ENCODE data around the gene BCL11B. TPM values are rescaled to one million over a fixed set of nuclear protein-coding genes. Genes with fewer than 3 reads are reported as not detected.

Gene BCL11B
- total and polyA plus RNA-seq, 9 of the 15 experiments (the other 6 are each of a cell fraction or from before 2014, with no cell fraction given): 0.09 TPM; not detected in 8

DNA sequence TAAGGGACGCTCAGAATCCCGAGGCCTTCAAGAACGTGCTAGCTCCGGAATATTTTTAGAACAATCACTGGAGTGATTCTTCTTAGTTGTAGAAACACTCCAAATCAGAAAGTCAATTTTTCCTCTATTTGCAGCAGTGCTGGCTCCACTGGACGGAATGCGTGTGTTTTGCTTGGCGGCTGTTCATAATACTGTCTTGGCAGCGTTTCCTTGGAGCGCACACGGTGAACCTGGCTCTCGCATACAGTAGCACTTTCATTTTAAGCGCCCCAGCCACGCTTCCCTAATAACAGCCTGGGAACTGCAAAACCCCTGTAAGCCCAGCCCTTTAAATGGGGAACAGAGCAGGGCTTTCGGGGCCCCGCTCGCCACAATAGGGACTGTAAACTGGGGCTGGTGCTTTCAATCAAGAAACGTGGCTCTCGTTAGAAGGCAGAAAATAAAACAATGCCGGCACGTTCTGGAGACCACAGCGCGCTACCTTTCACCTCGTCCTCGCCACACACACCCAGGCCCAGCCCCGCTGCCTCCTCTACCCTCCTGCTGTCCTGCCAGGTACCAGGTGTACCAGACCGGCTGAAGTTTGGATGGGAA lies 79.9 kb downstream of the BCL11B start (continued):
- TF ChIP-seq PKNOX1 (IDR thresholded peaks at IDR 0.05) (no peak), KDM1A (IDR thresholded peaks at IDR 0.05) (no peak), ZNF407 (IDR thresholded peaks at IDR 0.05; ENCODE audit: low read depth) (no peak), YBX1 (IDR thresholded peaks at IDR 0.05) (no peak)
